Skeletal muscle cell (primary cell): ENCODE results near the gene HSPA6.
"Not testable (repeated sequence)": the region's sequence is repeated elsewhere in the genome, so short reads cannot be mapped to it uniquely, and the experiment has no call there.

Source experiments
- DNase-seq: peaks from one replicate; pipeline ENCODE4 v3.0.0-alpha.2; 2010; ENCODE audit warnings: low read depth
- H3K4me3 ChIP-seq: 2 replicates; pipeline ENCODE4 v1.5.1; 2011; ENCODE audit warnings: low read depth, mild to moderate bottlenecking, control low read depth, low read length, moderate library complexity

The HSPA6 gene

GRCh38 chr1:161530671-161531641 is 6.6 kb downstream of the HSPA6 start:
- peak; percentile 79 for DNase-seq
- H3K4me3 ChIP-seq, result peak overlapping the region; percentile 61

GRCh38 chr1:161531986-161532643 is 7.8 kb downstream of the HSPA6 start:
- H3K4me3 ChIP-seq, result peak overlapping the region; percentile 61

GRCh38 chr1:161532644-161533567 is 8.6 kb downstream of the HSPA6 start:
- H3K4me3 ChIP-seq, DNase-seq: not testable (repeated sequence)

More at GRCh38 chr1:161531986-161532643, 7.8 kb downstream of the HSPA6 start:
- DNase-seq, result no peak

- DNase-seq, H3K4me3 ChIP-seq: not testable (repeated sequence)
These were observed 12.8 kb downstream of the HSPA6 start for GRCh38 chr1:161537068-161537669.

- DNase-seq, result not testable (repeated sequence)
- peak overlapping the region; percentile 55 for H3K4me3 ChIP-seq
These were observed 14.7 kb downstream of the HSPA6 start for GRCh38 chr1:161538925-161539479.

GRCh38 chr1:161539731-161540569 is 15.6 kb downstream of the HSPA6 start:
- peak overlapping the region; percentile 55 for H3K4me3 ChIP-seq
- peak; percentile 62 for DNase-seq

GRCh38 chr1:161540570-161540960 is 16.2 kb downstream of the HSPA6 start:
- H3K4me3 ChIP-seq, DNase-seq: not testable (repeated sequence)

GRCh38 chr1:161542091-161542559 is 17.8 kb downstream of the HSPA6 start:
- not testable (repeated sequence) for H3K4me3 ChIP-seq, DNase-seq

GRCh38 chr1:161543125-161543524 is 18.8 kb downstream of the HSPA6 start:
- not testable (repeated sequence) for H3K4me3 ChIP-seq, DNase-seq

- not testable (repeated sequence) for DNase-seq, H3K4me3 ChIP-seq
These were observed 20.8 kb downstream of the HSPA6 start for GRCh38 chr1:161545005-161545731.

GRCh38 chr1:161547995-161548741 is 23.8 kb downstream of the HSPA6 start:
- H3K4me3 ChIP-seq, DNase-seq: not testable (repeated sequence)

- DNase-seq, H3K4me3 ChIP-seq: not testable (repeated sequence)
These were observed 24.5 kb downstream of the HSPA6 start for GRCh38 chr1:161548749-161549406.

GRCh38 chr1:161549652-161550051 is 25.3 kb downstream of the HSPA6 start, which contains the start of gene FCGR3A:
FCGR3A (minus strand) TSS chr1:161549818; CDS start chr1:161549736, 82 bp downstream.
- H3K4me3 ChIP-seq, result no peak within 1 kb of the TSS
- DNase-seq, result no peak

- H3K4me3 ChIP-seq, DNase-seq: not testable (repeated sequence)
These were observed 26.6 kb downstream of the HSPA6 start for GRCh38 chr1:161550942-161551341.

- H3K4me3 ChIP-seq, DNase-seq: not testable (repeated sequence)
These were observed 29.3 kb downstream of the HSPA6 start for GRCh38 chr1:161553631-161554030.

- not testable (repeated sequence) for H3K4me3 ChIP-seq, DNase-seq
These were observed 30.0 kb downstream of the HSPA6 start for GRCh38 chr1:161554340-161554739.
